Measurements from ENCODE around the gene TRIM25. TPM values are rescaled to one million over a fixed set of nuclear protein-coding genes. Genes with fewer than 3 reads are reported as not detected.

Gene TRIM25
- total RNA-seq (2021), result 63.8 and 92.8 TPM in 2 replicates
- percentile 91 among the genes with signal in this experiment for Bru-seq, nascent RNA
- percentile 96 among the genes with signal in this experiment for BruChase-seq, experiment 1, labeled RNA remaining after a 2-hour chase
- BruChase-seq, experiment 2, labeled RNA remaining after a 6-hour chase, result percentile 97 among the genes with signal in this experiment
- long read RNA-seq, full-length matches to known transcripts, result 1 of 43 reads
- long read RNA-seq, partial matches to known transcripts, result 1 of 43 reads
- long read RNA-seq, other reads (novel, unspliced or antisense), result 41 of 43 reads

GRCh38 chr17:56913867-56914580, at the start of gene TRIM25:
Gene TRIM25, minus strand, starts transcription at chr17:56914049. Its CDS starts 61 bp downstream, at chr17:56913988.
- H3K4me2 ChIP-seq, result peak within 1 kb of the TSS; percentile 94
- H3K27ac ChIP-seq, result peak within 1 kb of the TSS; percentile 99
- TSS peak; percentile 90 for BruUV-seq (replicated peaks)
- CTCF ChIA-PET, result interaction anchor here (0.6 kb wide), 1 partner anchor 102 kb away, joined by 7 read pairs; no protein-coding TSS in a partner anchor
- peaks cover 58% of the 10 kb centered on the region for H3K79me2 ChIP-seq (ENCODE audit: low read depth)
- peak within 1 kb of the TSS; percentile 83 for H3K4me3 ChIP-seq
- H4K20me1 ChIP-seq (ENCODE audit: insufficient read depth), result peaks cover 2% of the 10 kb centered on the region; the same call in 1 of the 2 replicates
- peaks cover 10% of the 10 kb centered on the region; the same call in 1 of the 2 replicates for H3K9me3 ChIP-seq (ENCODE audit: insufficient read depth, low read depth)
- DNase-seq, result peak; percentile 75 to 85
- H3K4me1 ChIP-seq (replicated peaks; ENCODE audit: insufficient read depth), result peaks cover 54% of the 10 kb centered on the region
- no peaks in the 10 kb centered on the region for H3K9me2 ChIP-seq (ENCODE audit: insufficient read depth)
- intact Hi-C loops (cut with micrococcal nuclease; ENCODE audit: unreplicated experiment), result loop anchor here (5.0 kb wide), 1 partner anchor 127 kb away; no protein-coding TSS in a partner anchor
- H3F3A ChIP-seq (ENCODE audit: insufficient read depth, low read depth), result peaks cover 33% of the 10 kb centered on the region
- H3K36me3 ChIP-seq (ENCODE audit: low read depth), result peaks cover 14% of the 10 kb centered on the region
- TF ChIP-seq EZH2 (IDR thresholded peaks at IDR 0.05; ENCODE audit: low read depth) (no peak), CTCF (conservative IDR thresholded peaks at IDR 0.05) (no peak)
- POLR2A ChIA-PET (ENCODE audit: unreplicated experiment), result interaction anchor here (0.6 kb wide), 4 partner anchors 12 to 1069 kb away, joined by 5 to 19 read pairs (median 6); no protein-coding TSS in a partner anchor
- no peaks in the 10 kb centered on the region for H3K27me3 ChIP-seq (ENCODE audit: insufficient read depth, low read depth)
- H2AFZ ChIP-seq, result peak within 1 kb of the TSS; percentile 86

- TSS peak; percentile 84 for BruUV-seq (replicated peaks)
- H3K36me3 ChIP-seq (ENCODE audit: low read depth), result no peaks in the 10 kb centered on the region
- no peaks in the 10 kb centered on the region for H3K9me2 ChIP-seq (ENCODE audit: insufficient read depth)
- H3K4me3 ChIP-seq, result peak within 1 kb of the TSS; percentile 81
- H3K27me3 ChIP-seq (ENCODE audit: insufficient read depth, low read depth), result no peaks in the 10 kb centered on the region
- CTCF ChIA-PET, result no interaction called here
- peaks cover 13% of the 10 kb centered on the region for H4K20me1 ChIP-seq (ENCODE audit: insufficient read depth)
- H3K4me2 ChIP-seq, result peak within 1 kb of the TSS; percentile 88
- TF ChIP-seq CTCF (conservative IDR thresholded peaks at IDR 0.05) (peak; percentile 100), EZH2 (IDR thresholded peaks at IDR 0.05; ENCODE audit: low read depth) (no peak)
- H3K4me1 ChIP-seq (replicated peaks; ENCODE audit: insufficient read depth), result peaks cover 15% of the 10 kb centered on the region
- POLR2A ChIA-PET (ENCODE audit: unreplicated experiment), result no interaction called here
- H2AFZ ChIP-seq, result peak within 1 kb of the TSS; percentile 93
- H3K79me2 ChIP-seq (ENCODE audit: low read depth), result peaks cover 42% of the 10 kb centered on the region
- H3K27ac ChIP-seq, result peak within 1 kb of the TSS; percentile 77
- peak; percentile 80 to 88 for DNase-seq
- H3F3A ChIP-seq (ENCODE audit: insufficient read depth, low read depth), result no peaks in the 10 kb centered on the region; the same call in 1 of the 2 replicates
- H3K9me3 ChIP-seq (ENCODE audit: insufficient read depth, low read depth), result no peaks in the 10 kb centered on the region
- intact Hi-C loops (cut with micrococcal nuclease; ENCODE audit: unreplicated experiment), result loop anchor here (1.0 kb wide), 1 partner anchor 93 kb away; no protein-coding TSS in a partner anchor
Observed at GRCh38 chr17:56960596-56961538, 47.0 kb upstream of the TRIM25 start, which contains the start of gene COIL. Gene COIL, minus strand, starts transcription at chr17:56961050. Its CDS starts 31 bp downstream, at chr17:56961019.
